Motor neuron (in vitro differentiated cells): ENCODE results near the gene STK17B. TPM values are rescaled to one million over a fixed set of nuclear protein-coding genes. Genes with fewer than 3 reads are reported as not detected.

Source experiments
- ATAC-seq, 8 experiments: fragments of 200-7000 bp; cut with Tn5 transposase; replicated peaks in 6 of 8; 2 replicates each; pipeline ENCODE4 v1.8.0; 2021; ENCODE audit warnings: mild to moderate bottlenecking in 8 of 8, moderate library complexity in 8 of 8
- H3K27ac ChIP-seq, 2 donors: fragments of 250-450 bp; sonication (Bioruptor Pico); 2 replicates each; pipeline ENCODE4 v1.9.0; 2021; ENCODE audit warnings: antibody characterized with exemption in 2 of 2, mild to moderate bottlenecking in 2 of 2, moderate library complexity in 1 of 2
- H3K4me1 ChIP-seq, 2 donors: fragments of 250-450 bp; sonication (Bioruptor Pico); replicated peaks in 1 of 2; 2 replicates each; pipeline ENCODE4 v1.6.1; 2021; ENCODE audit warnings: antibody characterized with exemption in 2 of 2, mild to moderate bottlenecking in 2 of 2, moderate library complexity in 1 of 2
- H3K4me3 ChIP-seq, 5 donors: fragments of 250-450 bp; sonication (Bioruptor Pico); 2 replicates each; pipeline ENCODE4 v1.9.0; 2021; ENCODE audit warnings: antibody characterized with exemption in 5 of 5, mild to moderate bottlenecking in 5 of 5, moderate library complexity in 4 of 5
- WGBS, 10 experiments: fragments of 450-650 bp; shearing (Covaris generic); methylation state at CpG; one replicate each; pipeline ENCODE4 v1.0.0; 2022; 5-methylcytosine and 5-hydroxymethylcytosine counted together
- in situ Hi-C, 9 experiments: fragments of 400-800 bp; cut with MboI; loops; one replicate each; pipeline ENCODE4 v1.15.0; 2021; ENCODE audit warnings: low sequenced_read_pairs in 9 of 9, low pct_unique_long_range_greater_than_20kb in 2 of 9; ENCODE audit not compliant: unreplicated experiment in 9 of 9
- total RNA-seq, 8 experiments: library from RNA; unstranded; fragments of 300-600 nt; gene quantifications; 2 replicates each; pipeline versions ENCODE4 v1.2.3 to v1.2.4, GENCODE V29; 2022

STK17B gene
- total RNA-seq, 8 experiments from 2014 or later: 2.7 to 28.3 (median 5.8) TPM

GRCh38 chr2:196165016-196165415 is 6.4 kb downstream of the STK17B start:
- Histone ChIP-seq H3K27ac (no peak overlapping the region), H3K4me1 (peaks cover 0 to 4% of the 10 kb centered on the region in 2 donors), H3K4me3 (no peak overlapping the region)
- no peak for ATAC-seq
- WGBS, 10 experiments: 61 to 100% (median 90%) methylated on average over 1 to 4 of the region's 4 CpGs; no CpG with 5 or more reads in 1 of the 10 experiments
- in situ Hi-C loops: no loop called here

DNA sequence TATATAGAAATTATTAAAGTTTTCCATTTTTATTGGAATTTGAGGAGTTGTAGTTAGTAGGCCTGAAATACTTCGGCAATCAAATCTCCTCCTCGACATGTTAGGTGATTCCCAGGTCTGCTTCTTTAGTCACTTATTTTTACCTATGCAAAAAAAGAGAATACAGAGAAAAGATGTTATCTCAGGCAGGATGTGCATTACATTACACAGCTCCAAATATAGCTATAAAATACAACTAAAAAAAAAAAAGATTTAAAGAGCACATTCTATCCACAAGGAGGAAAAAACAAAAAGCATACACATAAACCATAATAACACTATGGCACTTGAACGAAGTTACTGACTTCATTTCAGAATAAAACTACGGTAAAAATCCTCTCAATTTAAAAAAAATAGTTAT is 8.1 kb downstream of the STK17B start:
- in situ Hi-C loops: no loop called here
- Histone ChIP-seq H3K4me3 (no peak overlapping the region), H3K27ac (no peak overlapping the region), H3K4me1 (peaks cover 0 to 2% of the 10 kb centered on the region in 2 donors)
- WGBS, 10 experiments: 61 to 100% (median 83%) methylated on average over 3 to 4 of the region's 4 CpGs
- no peak for ATAC-seq

GRCh38 chr2:196162586-196163175 is 8.7 kb downstream of the STK17B start:
- 90 to 100% (median 100%) methylated on average over 1 to 6 of the region's 6 CpGs; no CpG with 5 or more reads in 2 of the 10 experiments for WGBS, 10 experiments
- Histone ChIP-seq H3K27ac (no peak overlapping the region), H3K4me3 (no peak overlapping the region), H3K4me1 (peaks cover 0 to 2% of the 10 kb centered on the region in 2 donors)
- in situ Hi-C loops: no loop called here
- ATAC-seq: no peak

DNA sequence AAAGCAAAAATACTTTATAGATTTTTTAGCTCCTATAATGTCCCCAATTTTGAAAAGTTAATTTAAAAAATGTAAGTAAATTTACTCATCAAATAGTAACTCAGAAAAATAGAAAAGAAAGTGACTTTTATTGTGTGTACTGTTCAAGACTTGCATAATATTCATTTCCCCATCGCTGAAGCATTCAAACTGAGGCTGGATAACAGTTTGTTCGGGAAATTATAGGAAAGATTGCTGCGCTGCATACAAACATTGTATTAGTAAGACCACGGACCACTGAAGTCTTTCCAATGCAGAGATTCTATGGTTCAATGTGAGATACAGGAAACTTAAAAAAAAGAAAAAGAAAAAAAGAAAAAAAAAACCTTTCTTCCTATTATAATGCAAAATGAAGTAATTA is 10.4 kb downstream of the STK17B start:
- Histone ChIP-seq H3K4me3 (no peak overlapping the region), H3K4me1 (peaks cover 0 to 2% of the 10 kb centered on the region in 2 donors), H3K27ac (no peak overlapping the region)
- ATAC-seq: no peak
- 88 to 100% (median 95%) methylated on average over 4 of the region's 4 CpGs for WGBS, 10 experiments
- in situ Hi-C loops: no loop called here

DNA sequence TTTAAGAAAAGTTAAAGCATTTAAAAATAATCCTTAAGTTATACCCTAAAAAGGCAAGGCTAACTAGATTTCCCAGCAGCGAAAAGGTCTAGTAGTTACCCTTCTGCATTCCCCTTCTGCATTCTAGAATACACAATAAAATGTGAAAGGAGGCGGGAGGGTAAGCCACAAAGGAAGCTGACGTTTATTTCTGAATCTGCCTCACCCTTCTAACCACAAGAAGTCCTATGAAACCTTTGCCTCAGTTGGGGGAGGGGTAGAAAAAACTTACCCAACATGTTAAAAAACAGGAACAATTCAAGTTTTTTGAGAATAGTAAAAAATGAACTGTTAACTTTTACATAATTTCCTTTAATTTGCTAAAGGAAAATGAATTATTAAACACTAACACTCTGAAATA is 11.3 kb downstream of the STK17B start:
- 0 to 80% (median 44%) methylated on average over 2 to 3 of the region's 3 CpGs for WGBS, 10 experiments
- Histone ChIP-seq H3K4me3 (no peak overlapping the region), H3K4me1 (peaks cover 0 to 2% of the 10 kb centered on the region in 2 donors), H3K27ac (no peak overlapping the region)
- in situ Hi-C loops: no loop called here
- peak in 4 of 8 experiments; percentile 34 to 100 (median 75) for ATAC-seq

DNA sequence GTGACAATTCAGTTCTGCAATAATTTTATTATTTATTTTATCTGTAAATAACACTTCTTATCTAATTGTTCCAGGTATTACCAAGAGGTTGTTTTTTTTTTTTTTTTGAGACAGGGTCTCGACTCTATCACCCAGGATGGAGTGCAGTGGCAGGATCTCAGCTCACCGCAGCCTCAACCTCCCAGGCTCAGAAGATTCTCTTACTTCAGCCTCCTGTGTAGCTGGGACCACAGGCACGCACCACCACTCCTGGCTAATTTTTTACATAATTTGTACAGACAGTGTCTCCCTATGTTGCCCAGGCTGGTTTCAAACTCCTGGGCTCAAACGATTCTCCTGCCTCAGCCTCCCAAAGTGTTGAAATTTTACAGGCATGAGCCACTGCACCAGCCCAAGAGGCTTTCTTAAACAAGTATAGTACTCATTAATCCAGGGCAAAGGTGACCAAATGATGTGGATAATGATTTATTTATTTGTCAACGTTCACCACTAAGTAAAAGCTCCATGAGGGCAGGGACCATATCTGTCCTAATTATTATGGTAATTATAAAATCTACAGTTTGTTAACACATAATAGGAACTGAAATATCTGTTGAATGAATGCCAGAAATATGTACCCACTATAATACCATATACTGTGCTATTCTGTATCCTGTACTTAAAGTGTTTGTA is 12.0 kb downstream of the STK17B start:
- ATAC-seq: no peak
- Histone ChIP-seq H3K27ac (no peak overlapping the region), H3K4me1 (peaks cover 0 to 2% of the 10 kb centered on the region in 2 donors), H3K4me3 (no peak overlapping the region)
- in situ Hi-C loops: no loop called here
- WGBS, 10 experiments: 73 to 100% (median 100%) methylated on average over 2 to 5 of the region's 5 CpGs; no CpG with 5 or more reads in 2 of the 10 experiments

DNA sequence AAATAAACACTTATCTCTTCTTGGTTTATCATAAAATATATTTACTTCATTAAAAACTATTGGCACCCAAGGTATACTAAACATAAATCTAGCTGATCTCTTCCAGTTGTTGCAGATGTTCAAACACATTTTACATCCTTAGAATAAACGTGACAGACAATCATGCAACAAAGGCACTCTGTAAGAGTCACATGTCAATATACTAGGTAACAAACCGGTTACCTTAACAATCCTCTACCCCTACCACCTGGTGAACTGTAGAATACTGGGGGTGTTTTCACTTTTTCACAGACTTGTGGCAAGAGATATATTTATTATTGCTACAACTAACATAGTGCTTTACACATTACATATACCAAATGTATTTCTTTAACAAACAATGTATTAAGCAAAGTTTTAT is 15.8 kb downstream of the STK17B start:
- Histone ChIP-seq H3K4me3 (no peak overlapping the region), H3K27ac (no peak overlapping the region), H3K4me1 (peaks cover 0 to 2% of the 10 kb centered on the region in 2 donors)
- in situ Hi-C loops: no loop called here
- WGBS, 10 experiments: 0 to 80% (median 39%) methylated on average over 1 to 2 of the region's 2 CpGs
- no peak for ATAC-seq

- in situ Hi-C loops: no loop called here
- no peak overlapping the region for H3K4me3 ChIP-seq
- no peak overlapping the region for H3K27ac ChIP-seq
- WGBS, 10 experiments: 83 to 100% (median 93%) methylated on average over 1 to 2 of the region's 2 CpGs; no CpG with 5 or more reads in 2 of the 10 experiments
- ATAC-seq: no peak
- no peaks in the 10 kb centered on the region for H3K4me1 ChIP-seq
These were observed 17.9 kb downstream of the STK17B start for GRCh38 chr2:196153480-196153879.

DNA sequence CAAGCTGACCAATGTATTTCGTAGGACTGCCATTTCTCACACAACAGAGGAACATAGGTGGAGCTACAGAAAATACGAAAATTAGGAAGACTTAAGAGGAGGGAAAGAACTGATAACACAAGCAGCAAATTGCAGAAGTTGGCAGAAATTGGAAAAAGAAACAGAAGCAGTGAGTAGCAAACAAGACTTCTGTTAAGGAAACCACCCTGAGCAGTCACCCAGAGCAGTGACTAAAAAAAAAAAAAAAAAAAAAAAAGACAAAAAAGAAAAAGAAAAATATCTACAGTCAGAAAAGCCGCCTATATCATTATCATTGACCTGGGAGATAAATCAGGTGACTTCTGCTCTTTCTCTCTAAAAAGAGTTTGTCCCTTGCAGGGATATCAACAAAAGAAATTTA is 21.4 kb downstream of the STK17B start:
- Histone ChIP-seq H3K4me1 (no peaks in the 10 kb centered on the region), H3K27ac (no peak overlapping the region), H3K4me3 (no peak overlapping the region)
- WGBS, 10 experiments: 50 to 97% (median 80%) methylated on average over 1 to 3 of the region's 3 CpGs
- in situ Hi-C loops: no loop called here
- no peak for ATAC-seq

DNA sequence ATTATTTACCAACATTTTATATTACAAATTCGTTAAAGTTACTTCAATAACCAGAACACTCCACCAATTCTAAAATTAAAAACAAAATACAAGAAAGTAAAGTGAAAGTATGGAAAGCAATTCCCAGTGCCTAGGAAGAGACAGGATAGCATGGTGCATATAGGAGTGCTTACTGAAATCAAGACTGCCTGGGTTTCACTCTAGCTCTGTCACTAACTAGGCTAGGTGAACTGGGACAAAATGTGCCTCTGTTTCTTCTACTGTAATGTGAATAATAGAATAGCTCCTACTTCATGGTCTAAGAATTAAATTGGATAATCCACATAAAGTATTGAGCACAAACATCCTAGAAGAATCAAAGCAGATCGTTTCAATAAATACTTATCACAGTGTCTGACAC is 22.6 kb downstream of the STK17B start:
- WGBS, 10 experiments: 86 to 100% (median 100%) methylated on average over 1 to 2 of the region's 2 CpGs
- ATAC-seq: no peak
- Histone ChIP-seq H3K4me1 (no peaks in the 10 kb centered on the region), H3K27ac (no peak overlapping the region), H3K4me3 (no peak overlapping the region)
- in situ Hi-C loops: no loop called here

DNA sequence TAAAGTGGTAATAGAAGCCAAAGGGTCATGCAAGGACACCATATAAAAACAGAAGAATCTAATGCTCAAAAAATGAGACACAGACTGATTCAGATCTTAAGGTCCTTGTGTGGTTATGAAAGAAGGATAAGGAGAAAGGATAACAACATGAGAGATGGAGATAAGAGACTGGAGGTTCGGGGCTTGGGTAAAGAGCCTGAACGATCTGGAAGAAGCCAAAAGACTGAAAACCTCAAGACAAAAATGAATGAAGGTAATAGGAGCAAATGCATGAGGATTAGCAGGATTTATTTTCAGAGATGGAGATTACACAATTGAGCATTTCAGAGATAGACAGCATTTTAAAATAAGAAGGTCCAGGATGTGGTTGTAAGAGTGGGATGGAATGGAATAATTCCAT is 26.1 kb downstream of the STK17B start:
- in situ Hi-C loops: no loop called here
- Histone ChIP-seq H3K4me1 (no peaks in the 10 kb centered on the region), H3K27ac (no peak overlapping the region), H3K4me3 (no peak overlapping the region)
- WGBS, 10 experiments: 68 to 100% (median 96%) methylated on average over 1 to 2 of the region's 2 CpGs
- no peak for ATAC-seq

- H3K27ac ChIP-seq: no peak overlapping the region
- H3K4me3 ChIP-seq: no peak overlapping the region
- no peak for ATAC-seq
- WGBS, 10 experiments: 80 to 100% (median 92%) methylated on average over 1 to 5 of the region's 5 CpGs
- H3K4me1 ChIP-seq: no peaks in the 10 kb centered on the region
- in situ Hi-C loops: no loop called here
These were observed 26.8 kb downstream of the STK17B start for GRCh38 chr2:196144513-196145126.

DNA sequence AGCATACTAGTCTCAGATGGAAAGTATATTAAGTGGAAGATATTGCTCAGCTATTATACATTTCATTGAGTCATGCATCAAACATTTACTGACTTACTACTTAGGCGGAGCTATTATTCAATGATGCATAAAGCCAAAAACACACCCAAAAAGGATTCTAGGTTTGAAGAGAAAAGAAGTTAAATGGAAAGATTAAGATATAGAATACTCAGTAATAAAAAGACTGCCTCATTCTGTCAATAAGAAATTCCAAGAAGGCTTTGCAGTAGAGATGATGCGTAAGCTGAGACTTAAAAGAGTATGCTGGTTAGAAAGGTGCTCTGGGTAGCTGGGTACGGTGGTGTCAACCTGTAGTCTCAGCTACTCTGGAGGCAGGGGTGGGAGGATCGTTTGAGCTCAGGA is 27.6 kb downstream of the STK17B start:
- Histone ChIP-seq H3K4me1 (no peaks in the 10 kb centered on the region), H3K4me3 (no peak overlapping the region), H3K27ac (no peak overlapping the region)
- peak in 2 of 8 experiments; percentile 52 to 58 for ATAC-seq
- in situ Hi-C loops: no loop called here
- WGBS, 10 experiments: 33 to 100% (median 94%) methylated on average over 1 to 4 of the region's 4 CpGs
